AG09309 (cell line): Measurements from ENCODE around the gene OBSCN.

Experiments
- DNase-seq: peaks from one replicate; pipeline ENCODE4 v3.0.0-alpha.2; 2010; ENCODE audit warnings: low read depth
- H3K4me3 ChIP-seq: 2 replicates; pipeline ENCODE4 v1.5.1; 2011; ENCODE audit warnings: mild to moderate bottlenecking, low read depth, low read length, moderate library complexity; ENCODE audit not compliant: control insufficient read depth
- TF ChIP-seq, protein P1 (sequence below): IDR thresholded peaks from 2 replicates; pipeline ENCODE4 v1.5.1; 2011; ENCODE audit warnings: mild to moderate bottlenecking, low read depth, low read length, inconsistent platforms; ENCODE audit not compliant: insufficient read depth, control insufficient read depth; ENCODE audit errors: missing control alignments

Gene OBSCN

DNA sequence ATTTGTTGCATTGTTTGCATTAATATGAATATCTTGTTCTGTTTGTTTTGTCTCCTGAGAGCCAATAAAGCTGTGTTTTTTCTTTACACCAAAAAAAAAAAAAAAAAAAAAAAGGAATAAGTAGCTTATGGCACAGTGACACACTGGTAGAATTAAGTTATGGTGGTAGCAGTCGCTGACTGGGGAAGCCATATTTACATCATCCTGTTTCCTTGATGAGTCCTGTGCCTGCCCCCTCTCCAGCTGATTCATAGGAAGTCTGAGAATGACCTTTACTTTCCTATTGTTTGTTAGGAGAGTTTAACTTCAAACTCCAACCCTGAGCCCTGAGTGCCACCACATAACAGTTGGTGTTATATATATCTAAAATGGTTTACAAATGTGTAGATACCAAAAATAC lies 62.2 kb downstream of the OBSCN start:
- no peak for DNase-seq
- no peak overlapping the region for H3K4me3 ChIP-seq
- TF ChIP-seq, protein P1, sequence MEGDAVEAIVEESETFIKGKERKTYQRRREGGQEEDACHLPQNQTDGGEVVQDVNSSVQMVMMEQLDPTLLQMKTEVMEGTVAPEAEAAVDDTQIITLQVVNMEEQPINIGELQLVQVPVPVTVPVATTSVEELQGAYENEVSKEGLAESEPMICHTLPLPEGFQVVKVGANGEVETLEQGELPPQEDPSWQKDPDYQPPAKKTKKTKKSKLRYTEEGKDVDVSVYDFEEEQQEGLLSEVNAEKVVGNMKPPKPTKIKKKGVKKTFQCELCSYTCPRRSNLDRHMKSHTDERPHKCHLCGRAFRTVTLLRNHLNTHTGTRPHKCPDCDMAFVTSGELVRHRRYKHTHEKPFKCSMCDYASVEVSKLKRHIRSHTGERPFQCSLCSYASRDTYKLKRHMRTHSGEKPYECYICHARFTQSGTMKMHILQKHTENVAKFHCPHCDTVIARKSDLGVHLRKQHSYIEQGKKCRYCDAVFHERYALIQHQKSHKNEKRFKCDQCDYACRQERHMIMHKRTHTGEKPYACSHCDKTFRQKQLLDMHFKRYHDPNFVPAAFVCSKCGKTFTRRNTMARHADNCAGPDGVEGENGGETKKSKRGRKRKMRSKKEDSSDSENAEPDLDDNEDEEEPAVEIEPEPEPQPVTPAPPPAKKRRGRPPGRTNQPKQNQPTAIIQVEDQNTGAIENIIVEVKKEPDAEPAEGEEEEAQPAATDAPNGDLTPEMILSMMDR, result no peak

DNA sequence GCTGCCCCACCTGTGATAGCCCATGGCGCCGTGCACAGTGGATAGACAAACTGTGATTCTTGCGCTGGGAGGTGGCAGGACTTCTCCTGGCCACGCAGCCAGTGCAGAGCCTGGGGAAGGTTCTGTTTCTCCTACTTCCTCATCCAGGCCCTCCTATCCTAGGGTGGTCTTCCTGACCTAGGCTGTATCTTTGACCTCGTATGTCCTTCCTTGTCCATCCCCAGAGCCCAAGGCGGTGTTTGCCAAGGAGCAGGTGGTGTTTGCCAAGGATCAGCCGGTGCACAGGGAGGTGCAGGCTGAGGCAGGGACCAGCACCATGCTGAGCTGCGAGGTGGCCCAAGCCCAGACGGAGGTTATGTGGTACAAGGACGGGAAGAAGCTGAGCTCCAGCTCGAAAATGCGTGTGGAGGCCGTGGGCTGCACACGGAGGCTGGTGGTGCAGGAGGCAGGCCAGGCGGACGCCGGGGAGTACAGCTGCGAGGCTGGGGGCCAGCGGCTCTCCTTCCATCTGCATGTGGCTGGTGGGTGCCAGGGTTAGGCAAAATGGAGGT lies 63.9 kb downstream of the OBSCN start:
- no peak overlapping the region for H3K4me3 ChIP-seq
- TF ChIP-seq, protein P1, result no peak
- DNase-seq, result no peak

DNA sequence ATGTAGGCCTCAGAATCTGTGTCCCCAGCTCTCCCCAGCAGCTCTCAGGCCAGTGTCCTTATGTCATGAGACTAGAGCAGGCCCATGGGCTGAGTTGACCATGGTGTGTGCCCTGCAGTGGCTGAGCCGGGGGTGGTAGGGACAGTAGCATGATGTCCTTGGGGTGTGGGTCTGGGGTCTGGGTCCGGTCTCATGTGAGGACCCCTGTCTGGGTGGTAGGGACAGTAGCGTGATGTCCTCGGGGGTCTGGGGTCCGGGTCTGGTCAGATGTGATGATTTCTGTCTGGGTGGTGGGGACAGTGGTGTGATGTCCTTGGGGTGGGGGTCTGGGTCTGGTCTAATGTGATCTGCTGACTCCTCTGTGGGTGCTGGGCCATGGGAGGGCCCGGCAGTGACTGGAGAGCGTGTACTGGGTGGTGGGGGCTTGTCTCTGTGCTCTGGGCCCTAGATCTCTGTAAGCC lies 64.5 kb downstream of the OBSCN start:
- H3K4me3 ChIP-seq, result no peak overlapping the region
- TF ChIP-seq, protein P1, result no peak
- no peak for DNase-seq

DNA sequence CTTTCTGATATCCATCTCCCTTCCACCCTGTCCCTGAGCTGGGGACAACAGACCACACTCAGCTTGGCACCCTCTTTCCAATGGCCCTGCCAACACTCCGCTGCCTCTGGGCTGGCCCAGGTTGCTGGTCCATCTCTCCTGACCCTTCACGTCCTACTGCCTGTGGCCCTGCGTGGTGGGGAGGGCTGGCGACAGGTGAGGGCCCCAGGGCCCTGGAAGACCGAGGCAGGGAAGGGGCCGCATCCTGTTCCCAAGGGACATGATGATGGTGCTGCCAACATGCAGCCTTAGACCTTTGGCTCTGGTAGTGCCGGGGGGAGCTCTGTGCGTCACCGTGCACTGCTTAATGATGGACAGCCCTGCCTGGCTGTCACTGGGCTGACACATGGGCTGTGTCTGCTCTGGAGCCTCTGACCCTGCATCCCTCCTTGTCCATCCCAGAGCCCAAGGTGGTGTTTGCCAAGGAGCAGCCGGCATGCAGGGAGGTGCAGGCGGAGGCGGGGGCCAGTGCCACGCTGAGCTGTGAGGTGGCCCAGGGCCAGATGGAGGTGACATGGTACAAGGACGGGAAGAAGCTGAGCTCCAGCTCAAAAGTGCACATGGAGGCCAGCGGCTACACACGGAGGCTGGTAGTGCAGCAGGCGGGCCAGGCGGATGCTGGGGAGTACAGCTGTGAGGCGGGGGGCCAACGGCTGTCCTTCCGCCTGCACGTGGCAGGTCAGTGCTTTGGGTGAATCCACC lies 65.2 kb downstream of the OBSCN start:
- H3K4me3 ChIP-seq, result no peak overlapping the region
- TF ChIP-seq, protein P1, result no peak
- no peak for DNase-seq

- DNase-seq, result no peak
- TF ChIP-seq, protein P1, result no peak
- H3K4me3 ChIP-seq, result no peak overlapping the region
Observed at GRCh38 chr1:228273720-228274451, 66.0 kb downstream of the OBSCN start.

- DNase-seq, result no peak
- H3K4me3 ChIP-seq, result no peak overlapping the region
- TF ChIP-seq, protein P1, result no peak
Observed at GRCh38 chr1:228274452-228275178, 66.8 kb downstream of the OBSCN start.
